Activated CD4-positive, alpha-beta T cell treated with anti-CD3 and anti-CD28 coated beads, Interleukin-2, Interleukin-4, amounts not matched to agents 100 ng/mL and 50 ng/mL, durations not matched to agents 16 hours and 8 hours (primary cell): ENCODE results near the gene SLC17A4.

Source experiments
- DNase-seq: peaks from one replicate; pipeline ENCODE4 v3.0.0-alpha.2; 2020; ENCODE audit warnings: low spot score

SLC17A4 gene

GRCh38 chr6:25750906-25751305, 3.6 kb upstream of the SLC17A4 start:
- no peak for DNase-seq

GRCh38 chr6:25753079-25753478, 1.5 kb upstream of the SLC17A4 start:
- DNase-seq = no peak

GRCh38 chr6:25755483-25755882, 941 bp downstream of the SLC17A4 start:
- DNase-seq = no peak

- no peak for DNase-seq
Measured at GRCh38 chr6:25756382-25757363, 2.1 kb downstream of the SLC17A4 start.

GRCh38 chr6:25757936-25758642, 3.5 kb downstream of the SLC17A4 start:
- DNase-seq = no peak

- DNase-seq = no peak
Measured at GRCh38 chr6:25764611-25765010, 10.1 kb downstream of the SLC17A4 start.

GRCh38 chr6:25768566-25768965, 14.0 kb downstream of the SLC17A4 start:
- no peak for DNase-seq

GRCh38 chr6:25769983-25770382, 15.4 kb downstream of the SLC17A4 start:
- DNase-seq = no peak

GRCh38 chr6:25774120-25774715, 19.7 kb downstream of the SLC17A4 start:
- no peak for DNase-seq

- no peak for DNase-seq
Measured at GRCh38 chr6:25777031-25777430, 22.5 kb downstream of the SLC17A4 start.

- peak; percentile 39 for DNase-seq
Measured at GRCh38 chr6:25777856-25778649, 23.5 kb downstream of the SLC17A4 start.

- no peak for DNase-seq
Measured at GRCh38 chr6:25781134-25781533, 26.6 kb downstream of the SLC17A4 start.

GRCh38 chr6:25787428-25787827, 32.9 kb downstream of the SLC17A4 start:
- peak; percentile 50 for DNase-seq

- no peak for DNase-seq
Measured at GRCh38 chr6:25788305-25788922, 33.9 kb downstream of the SLC17A4 start.

- no peak for DNase-seq
Measured at GRCh38 chr6:25789475-25789874, 34.9 kb downstream of the SLC17A4 start.

- no peak for DNase-seq
Measured at GRCh38 chr6:25792016-25792415, 37.5 kb downstream of the SLC17A4 start.

- no peak for DNase-seq
Measured at GRCh38 chr6:25793970-25794369, 39.4 kb downstream of the SLC17A4 start.

- DNase-seq = no peak
Measured at GRCh38 chr6:25794784-25795183, 40.2 kb downstream of the SLC17A4 start.

GRCh38 chr6:25801436-25801835, 46.9 kb downstream of the SLC17A4 start:
- no peak for DNase-seq

GRCh38 chr6:25804804-25805203, 50.3 kb downstream of the SLC17A4 start:
- no peak for DNase-seq

- no peak for DNase-seq
Measured at GRCh38 chr6:25815194-25815593, 60.7 kb downstream of the SLC17A4 start.
